CD4-positive, alpha-beta memory T cell (primary cell): ENCODE measurements around the gene CTSG. TPM values are rescaled to one million over a fixed set of nuclear protein-coding genes. Genes with fewer than 3 reads are reported as not detected.
"Not testable (repeated sequence)": the region's sequence is repeated elsewhere in the genome, so short reads cannot be mapped to it uniquely, and the experiment has no call there.

Source experiments
- CTCF ChIA-PET: fragments of 350-600 bp; sonication (Branson Sonifier 250); formaldehyde crosslinking; loops from one replicate; lab custom pipeline; 2021; ENCODE audit warnings: inconsistent platforms; ENCODE audit not compliant: partially characterized antibody; lab: Charles Lee
- POLR2A ChIA-PET: fragments of 350-600 bp; sonication (Branson Sonifier 250); formaldehyde crosslinking; loops from one replicate; lab custom pipeline; 2021; ENCODE audit not compliant: partially characterized antibody; lab: Charles Lee
- DNase-seq, 5 donors: peaks; one replicate each; pipeline versions ENCODE4 v3.0.0 to v3.0.0-alpha.2; 2020 to 2022; ENCODE audit warnings: mixed read lengths in 1 of 5
- H3K27ac ChIP-seq: one replicate; pipeline ENCODE4 v1.7.0; 2013; ENCODE audit warnings: low read depth, low read length
- H3K27me3 ChIP-seq: 2 replicates; pipeline ENCODE4 v1.7.0; 2013; ENCODE audit warnings: mild to moderate bottlenecking, low read length, moderate library complexity; ENCODE audit not compliant: insufficient read depth
- H3K36me3 ChIP-seq: 2 replicates; pipeline ENCODE4 v1.7.0; 2013; ENCODE audit warnings: mild to moderate bottlenecking, low read length, moderate library complexity; ENCODE audit not compliant: insufficient read depth
- H3K4me1 ChIP-seq: 2 replicates; pipeline ENCODE4 v1.7.0; 2013; ENCODE audit warnings: mild to moderate bottlenecking, low read length, moderate library complexity; ENCODE audit not compliant: insufficient read depth
- H3K4me3 ChIP-seq, 2 donors: one replicate each; pipeline ENCODE4 v1.7.0; 2013; ENCODE audit warnings: low read length in 2 of 2, mild to moderate bottlenecking in 1 of 2
- H3K9me3 ChIP-seq, 2 donors: one replicate each; pipeline ENCODE4 v1.7.0; 2013; ENCODE audit warnings: low read length in 2 of 2, control low read depth in 1 of 2; ENCODE audit not compliant: control insufficient read depth in 1 of 2
- H3K27ac Mint-ChIP-seq, 7 donors: one replicate each; pipeline ENCODE4 v1.8.0; 2020 to 2021; ENCODE audit warnings: mixed read lengths in 7 of 7, mild to moderate bottlenecking in 6 of 7, inconsistent platforms in 3 of 7, moderate library complexity in 3 of 7
- H3K27me3 Mint-ChIP-seq, 2 donors: one replicate each; pipeline ENCODE4 v1.8.0; 2020 to 2021; ENCODE audit warnings: mixed read lengths in 2 of 2
- H3K36me3 Mint-ChIP-seq, 2 donors: one replicate each; pipeline ENCODE4 v1.8.0; 2020 to 2021; ENCODE audit warnings: mixed read lengths in 2 of 2, inconsistent platforms in 1 of 2, mild to moderate bottlenecking in 1 of 2
- H3K4me1 Mint-ChIP-seq, 4 donors: one replicate each; pipeline ENCODE4 v1.8.0; 2020 to 2021; ENCODE audit warnings: mixed read lengths in 4 of 4, mild to moderate bottlenecking in 1 of 4
- H3K4me3 Mint-ChIP-seq, 8 donors: one replicate each; pipeline ENCODE4 v1.8.0; 2020 to 2021; ENCODE audit warnings: mixed read lengths in 8 of 8, mild to moderate bottlenecking in 7 of 8, moderate library complexity in 6 of 8, inconsistent platforms in 3 of 8
- H3K9me3 Mint-ChIP-seq, 8 donors: one replicate each; pipeline ENCODE4 v1.8.0; 2020 to 2021; ENCODE audit warnings: mixed read lengths in 8 of 8, mild to moderate bottlenecking in 5 of 8, inconsistent platforms in 3 of 8, moderate library complexity in 1 of 8
- intact Hi-C: fragments of 100-400 bp; cut with micrococcal nuclease; formaldehyde crosslinking; loops from one replicate; pipeline ENCODE4 v1.15.1; 2023
- polyA plus RNA-seq, 2 donors: library from polyadenylated mRNA; unstranded; fragments of 300-500 nt; fragmentation: Illumina TruSeq; gene quantifications; one replicate each; pipeline ENCODE4 v1.2.3, GENCODE V29; 2021
- total RNA-seq, 2 experiments: library from RNA; stranded (reverse); gene quantifications; one replicate each; pipeline ENCODE4 v1.2.3, GENCODE V29; 2021

CTSG gene
- total and polyA plus RNA-seq, 4 experiments from 2014 or later: not detected

- peaks cover 19% of the 10 kb centered on the region for H3K4me1 ChIP-seq
Observed at GRCh38 chr14:24607081-24607480, 31.0 kb upstream of the CTSG start.

GRCh38 chr14:24606297-24606696 lies 30.2 kb upstream of the CTSG start:
- peaks cover 3% of the 10 kb centered on the region for H3K27me3 ChIP-seq
- H3K27ac ChIP-seq: no peak overlapping the region
- DNase-seq: no peak
- peaks cover 10 to 29% (median 17%) of the 10 kb centered on the region in 4 donors for H3K4me1 Mint-ChIP-seq
- H3K9me3 Mint-ChIP-seq: peaks cover 0 to 3% (median 0%) of the 10 kb centered on the region in 8 donors
- H3K4me3 ChIP-seq: no peak overlapping the region
- H3K27ac Mint-ChIP-seq: peak overlapping the region in 2 of 7 donors; percentile 48 to 52
- CTCF ChIA-PET: interaction anchor here (0.7 to 4.7 kb wide), 21 partner anchors 9 to 527 kb away, joined by 3 to 31 read pairs (median 4); no protein-coding TSS in a partner anchor
- H3K4me1 ChIP-seq: peaks cover 19% of the 10 kb centered on the region
- POLR2A ChIA-PET: interaction anchor here (2.4 kb wide), 1 partner anchor 68 kb away, joined by 7 read pairs; no protein-coding TSS in a partner anchor
- no peaks in the 10 kb centered on the region for H3K36me3 ChIP-seq
- H3K4me3 Mint-ChIP-seq: peak overlapping the region in 2 of 8 donors; percentile 6 to 29
- no peaks in the 10 kb centered on the region for H3K36me3 Mint-ChIP-seq
- H3K9me3 ChIP-seq: no peaks in the 10 kb centered on the region
- peaks cover 0 to 5% of the 10 kb centered on the region in 2 donors for H3K27me3 Mint-ChIP-seq
- intact Hi-C loops: no loop called here

More at GRCh38 chr14:24607081-24607480, 31.0 kb upstream of the CTSG start:
- peaks cover 3% of the 10 kb centered on the region for H3K27me3 ChIP-seq
- intact Hi-C loops: no loop called here
- H3K36me3 ChIP-seq: no peaks in the 10 kb centered on the region
- POLR2A ChIA-PET: interaction anchor here (2.4 kb wide), 1 partner anchor 67 kb away, joined by 7 read pairs; no protein-coding TSS in a partner anchor
- no peak overlapping the region for H3K4me3 ChIP-seq
- CTCF ChIA-PET: interaction anchor here (1.9 to 4.7 kb wide), 4 partner anchors 9 to 124 kb away, joined by 11 to 31 read pairs (median 15); no protein-coding TSS in a partner anchor
- no peaks in the 10 kb centered on the region for H3K9me3 ChIP-seq
- H3K9me3 Mint-ChIP-seq: peaks cover 0 to 5% (median 0%) of the 10 kb centered on the region in 8 donors
- H3K36me3 Mint-ChIP-seq: no peaks in the 10 kb centered on the region
- DNase-seq: no peak
- peaks cover 0 to 5% of the 10 kb centered on the region in 2 donors for H3K27me3 Mint-ChIP-seq
- peak overlapping the region in 4 of 7 donors; percentile 19 to 77 (median 55) for H3K27ac Mint-ChIP-seq
- peak overlapping the region in 5 of 8 donors; percentile 9 to 69 (median 47) for H3K4me3 Mint-ChIP-seq
- peaks cover 10 to 29% (median 18%) of the 10 kb centered on the region in 4 donors for H3K4me1 Mint-ChIP-seq
- no peak overlapping the region for H3K27ac ChIP-seq

- DNase-seq: peak; percentile 41 to 51 (median 50)
- H3K4me1 ChIP-seq: peaks cover 19% of the 10 kb centered on the region
- no peak overlapping the region for H3K27ac ChIP-seq
- Mint-ChIP-seq H3K36me3 (no peaks in the 10 kb centered on the region), H3K27ac (peak overlapping the region in 4 of 7 donors; percentile 35 to 64 (median 57)), H3K4me1 (peaks cover 10 to 29% (median 17%) of the 10 kb centered on the region in 4 donors), H3K4me3 (peak overlapping the region in 2 of 8 donors; percentile 36 to 59), H3K9me3 (no peaks in the 10 kb centered on the region), H3K27me3 (peaks cover 2 to 5% of the 10 kb centered on the region in 2 donors)
- CTCF ChIA-PET: interaction anchor here (0.7 to 4.7 kb wide), 22 partner anchors 8 to 528 kb away, joined by 3 to 31 read pairs (median 4); no protein-coding TSS in a partner anchor
- H3K9me3 ChIP-seq: no peaks in the 10 kb centered on the region
- POLR2A ChIA-PET: interaction anchor here (2.4 kb wide), 1 partner anchor 68 kb away, joined by 7 read pairs; no protein-coding TSS in a partner anchor
- H3K36me3 ChIP-seq: no peaks in the 10 kb centered on the region
- intact Hi-C loops: loop anchor here (1.0 kb wide), 1 partner anchor 74 kb away; no protein-coding TSS in a partner anchor
- H3K4me3 ChIP-seq: no peak overlapping the region
- H3K27me3 ChIP-seq: peaks cover 4% of the 10 kb centered on the region
Observed at GRCh38 chr14:24605435-24606190, 29.6 kb upstream of the CTSG start.

- Histone ChIP-seq H3K27me3 (peaks cover 6% of the 10 kb centered on the region), H3K4me1 (no peaks in the 10 kb centered on the region), H3K4me3 (no peak overlapping the region), H3K9me3 (no peaks in the 10 kb centered on the region), H3K27ac (no peak overlapping the region), H3K36me3 (no peaks in the 10 kb centered on the region)
- no peak for DNase-seq
- ChIA-PET CTCF (interaction anchor here (0.9 to 1.0 kb wide), 2 partner anchors 8 to 113 kb away, joined by 3 read pairs; no protein-coding TSS in a partner anchor), POLR2A (no interaction called here)
- H3K9me3 Mint-ChIP-seq: peaks cover 3 to 74% (median 43%) of the 10 kb centered on the region in 8 donors
- no peak overlapping the region for H3K27ac Mint-ChIP-seq
- intact Hi-C loops: no loop called here
- H3K4me3 Mint-ChIP-seq: no peak overlapping the region
- peaks cover 6 to 14% of the 10 kb centered on the region in 2 donors for H3K27me3 Mint-ChIP-seq
- H3K4me1 Mint-ChIP-seq: no peaks in the 10 kb centered on the region
- H3K36me3 Mint-ChIP-seq: peaks cover 8 to 9% of the 10 kb centered on the region in 2 donors
Observed at GRCh38 chr14:24597403-24597802, 21.4 kb upstream of the CTSG start.

GRCh38 chr14:24595073-24595808 lies 19.2 kb upstream of the CTSG start:
- Mint-ChIP-seq H3K27ac (peak overlapping the region in 1 of 7 donors; percentile 42), H3K9me3 (peaks cover 5 to 75% (median 43%) of the 10 kb centered on the region in 8 donors), H3K4me3 (no peak overlapping the region), H3K27me3 (peaks cover 9 to 20% of the 10 kb centered on the region in 2 donors), H3K4me1 (no peaks in the 10 kb centered on the region), H3K36me3 (peaks cover 8 to 9% of the 10 kb centered on the region in 2 donors)
- no peak overlapping the region for H3K27ac ChIP-seq
- intact Hi-C loops: no loop called here
- DNase-seq: no peak
- ChIA-PET POLR2A (no interaction called here), CTCF (interaction anchor here (1.2 to 2.0 kb wide), 3 partner anchors 9 to 14 kb away, joined by 3 to 7 read pairs (median 4); partner anchors contain the start of gene GZMH)
- H3K36me3 ChIP-seq: no peaks in the 10 kb centered on the region
- no peak overlapping the region for H3K4me3 ChIP-seq
- no peaks in the 10 kb centered on the region for H3K9me3 ChIP-seq
- peaks cover 2% of the 10 kb centered on the region for H3K27me3 ChIP-seq
- no peaks in the 10 kb centered on the region for H3K4me1 ChIP-seq

- peaks cover 10 to 19% of the 10 kb centered on the region in 2 donors for H3K27me3 Mint-ChIP-seq
- H3K27me3 ChIP-seq, intact Hi-C loops, H3K4me1 ChIP-seq, CTCF ChIA-PET, H3K36me3 ChIP-seq, H3K4me1 Mint-ChIP-seq, POLR2A ChIA-PET, DNase-seq, H3K36me3 Mint-ChIP-seq, H3K4me3 ChIP-seq, H3K9me3 ChIP-seq, H3K27ac Mint-ChIP-seq, H3K4me3 Mint-ChIP-seq, H3K27ac ChIP-seq: not testable (repeated sequence)
- peaks cover 8 to 54% (median 23%) of the 10 kb centered on the region in 8 donors for H3K9me3 Mint-ChIP-seq
Observed at GRCh38 chr14:24591004-24591403, 15.0 kb upstream of the CTSG start.
